ENCODE results near the gene BRIP1. TPM values are rescaled to one million over a fixed set of nuclear protein-coding genes. Genes with fewer than 3 reads are reported as not detected.

Gene BRIP1
- total RNA-seq, 1 experiment from 2014 or later, result 4.7 TPM

GRCh38 chr17:61764846-61765245, 98.5 kb downstream of the BRIP1 start:
- H3K4me1 Mint-ChIP-seq (ENCODE audit: insufficient read depth, unreplicated experiment), result peaks cover 6% of the 10 kb centered on the region
- intact Hi-C loops (cut with micrococcal nuclease), result no loop called here
- CTCF ChIA-PET, result interaction anchor here (1.2 kb wide), 1 partner anchor 353 kb away, joined by 3 read pairs; no protein-coding TSS in a partner anchor
- no peak for DNase-seq (ENCODE audit: unreplicated experiment)
- no TSS peak for BruUV-seq (replicated peaks)
- H3K27ac Mint-ChIP-seq (ENCODE audit: low read depth, unreplicated experiment), result no peak overlapping the region
- H3K27me3 Mint-ChIP-seq (ENCODE audit: insufficient read depth, unreplicated experiment), result no peaks in the 10 kb centered on the region
- POLR2A ChIA-PET, result no interaction called here
- H3K36me3 Mint-ChIP-seq (ENCODE audit: insufficient read depth, unreplicated experiment), result peaks cover 7% of the 10 kb centered on the region
- no peak overlapping the region for H3K4me3 Mint-ChIP-seq (ENCODE audit: unreplicated experiment)
- no peak for TF ChIP-seq CTCF (IDR thresholded peaks at IDR 0.05; ENCODE audit: unreplicated experiment)
- H3K9me3 Mint-ChIP-seq (ENCODE audit: unreplicated experiment), result peaks cover 32% of the 10 kb centered on the region

GRCh38 chr17:61761827-61762226, 101.5 kb downstream of the BRIP1 start:
- H3K4me3 Mint-ChIP-seq (ENCODE audit: unreplicated experiment), result no peak overlapping the region
- TF ChIP-seq CTCF (IDR thresholded peaks at IDR 0.05; ENCODE audit: unreplicated experiment), result no peak
- intact Hi-C loops (cut with micrococcal nuclease), result no loop called here
- H3K4me1 Mint-ChIP-seq (ENCODE audit: insufficient read depth, unreplicated experiment), result no peaks in the 10 kb centered on the region
- no peak for DNase-seq (ENCODE audit: unreplicated experiment)
- H3K36me3 Mint-ChIP-seq (ENCODE audit: insufficient read depth, unreplicated experiment), result peaks cover 10% of the 10 kb centered on the region
- ChIA-PET CTCF (interaction anchor here (0.7 kb wide), 1 partner anchor 11 kb away, joined by 4 read pairs; no protein-coding TSS in a partner anchor), POLR2A (no interaction called here)
- H3K27ac Mint-ChIP-seq (ENCODE audit: low read depth, unreplicated experiment), result no peak overlapping the region
- no TSS peak for BruUV-seq (replicated peaks)
- H3K27me3 Mint-ChIP-seq (ENCODE audit: insufficient read depth, unreplicated experiment), result no peaks in the 10 kb centered on the region
- H3K9me3 Mint-ChIP-seq (ENCODE audit: unreplicated experiment), result peaks cover 22% of the 10 kb centered on the region

GRCh38 chr17:61759362-61759761, 104.0 kb downstream of the BRIP1 start:
- Mint-ChIP-seq H3K4me1 (ENCODE audit: insufficient read depth, unreplicated experiment) (no peaks in the 10 kb centered on the region), H3K9me3 (ENCODE audit: unreplicated experiment) (peaks cover 22% of the 10 kb centered on the region), H3K27me3 (ENCODE audit: insufficient read depth, unreplicated experiment) (no peaks in the 10 kb centered on the region), H3K36me3 (ENCODE audit: insufficient read depth, unreplicated experiment) (peaks cover 16% of the 10 kb centered on the region), H3K4me3 (ENCODE audit: unreplicated experiment) (no peak overlapping the region), H3K27ac (ENCODE audit: low read depth, unreplicated experiment) (no peak overlapping the region)
- intact Hi-C loops (cut with micrococcal nuclease), result loop anchor here (5.0 kb wide), 1 partner anchor 52 kb away; no protein-coding TSS in a partner anchor
- no peak for DNase-seq (ENCODE audit: unreplicated experiment)
- ChIA-PET CTCF (no interaction called here), POLR2A (interaction anchor here (1.0 kb wide), 1 partner anchor 33 kb away, joined by 3 read pairs; no protein-coding TSS in a partner anchor)
- TF ChIP-seq CTCF (IDR thresholded peaks at IDR 0.05; ENCODE audit: unreplicated experiment), result no peak
- BruUV-seq (replicated peaks), result no TSS peak

- CTCF ChIA-PET, result no interaction called here
- H3K36me3 Mint-ChIP-seq (ENCODE audit: insufficient read depth, unreplicated experiment), result peaks cover 16% of the 10 kb centered on the region
- no peak for TF ChIP-seq CTCF (IDR thresholded peaks at IDR 0.05; ENCODE audit: unreplicated experiment)
- POLR2A ChIA-PET, result interaction anchor here (1.0 kb wide), 1 partner anchor 32 kb away, joined by 3 read pairs; no protein-coding TSS in a partner anchor
- intact Hi-C loops (cut with micrococcal nuclease), result loop anchor here (5.0 kb wide), 1 partner anchor 51 kb away; no protein-coding TSS in a partner anchor
- H3K9me3 Mint-ChIP-seq (ENCODE audit: unreplicated experiment), result peaks cover 22% of the 10 kb centered on the region
- no peaks in the 10 kb centered on the region for H3K4me1 Mint-ChIP-seq (ENCODE audit: insufficient read depth, unreplicated experiment)
- BruUV-seq (replicated peaks), result no TSS peak
- no peak overlapping the region for H3K4me3 Mint-ChIP-seq (ENCODE audit: unreplicated experiment)
- H3K27ac Mint-ChIP-seq (ENCODE audit: low read depth, unreplicated experiment), result no peak overlapping the region
- no peaks in the 10 kb centered on the region for H3K27me3 Mint-ChIP-seq (ENCODE audit: insufficient read depth, unreplicated experiment)
- DNase-seq (ENCODE audit: unreplicated experiment), result no peak
Measured at GRCh38 chr17:61758430-61758829, 104.9 kb downstream of the BRIP1 start.
